Body of pancreas (tissue), 4 donors: ENCODE data around the gene EYA4. TPM values are rescaled to one million over a fixed set of nuclear protein-coding genes. Genes with fewer than 3 reads are reported as not detected.
"Not testable (repeated sequence)": the region's sequence is repeated elsewhere in the genome, so short reads cannot be mapped to it uniquely, and the experiment has no call there.

Source experiments
- ATAC-seq: fragments of 150-250 bp; one replicate; pipeline ENCODE4 v1.9.1; 2016
- DNase-seq, 4 donors: peaks; one replicate each; pipeline ENCODE4 v3.0.0-alpha.2; 2019
- H3K27ac ChIP-seq, 4 donors: fragments of 200-600 bp; sonication (generic); 1 replicate in 3 of 4; 2 replicates in 1 of 4; pipeline versions ENCODE4 v1.5.1 to v1.6.1; 2016 to 2019; ENCODE audit warnings: mild to moderate bottlenecking in 1 of 4, mixed read lengths in 1 of 4, moderate library complexity in 1 of 4
- H3K27me3 ChIP-seq, 2 donors: fragments of 200-600 bp; sonication (generic); one replicate each; pipeline ENCODE4 v1.6.0; 2016; ENCODE audit warnings: mild to moderate bottlenecking in 1 of 2
- H3K36me3 ChIP-seq, 2 donors: fragments of 200-600 bp; sonication (generic); replicated peaks in 1 of 2; 2 replicates each; pipeline ENCODE4 v1.5.1; 2016; ENCODE audit warnings: low read depth in 2 of 2; ENCODE audit not compliant: insufficient read depth in 1 of 2
- H3K4me1 ChIP-seq: fragments of 200-600 bp; sonication (generic); one replicate; pipeline ENCODE4 v1.6.0; 2016
- H3K4me3 ChIP-seq, 2 donors: fragments of 200-600 bp; sonication (generic); 1 replicate in 1 of 2; 2 replicates in 1 of 2; pipeline ENCODE4 v1.5.1; 2016 to 2019
- H3K9me3 ChIP-seq, 3 donors: fragments of 200-600 bp; sonication (generic); 1 replicate in 2 of 3; 2 replicates in 1 of 3; pipeline ENCODE4 v1.5.1; 2016
- POLR2A ChIP-seq, 3 donors: fragments of 450-650 bp; IDR thresholded peaks; one replicate each; pipeline ENCODE4 v1.6.1; 2016; ENCODE audit warnings: antibody characterized with exemption in 3 of 3, mild to moderate bottlenecking in 2 of 3
- WGBS, 2 donors: methylation state at CpG; one replicate each; pipeline ENCODE4 v1.1.5; 2017; 5-methylcytosine and 5-hydroxymethylcytosine counted together
- intact Hi-C: fragments of 100-400 bp; cut with DNase I; formaldehyde crosslinking; loops from one replicate; pipeline ENCODE4 v1.15.1; 2023
- total RNA-seq, 2 donors: library from RNA; depleted of rRNA; stranded (reverse); fragments of >200 nt; gene quantifications; one replicate each; pipeline ENCODE4 v1.1.0, GENCODE V29; 2016
- TF ChIP-seq, protein P1 (sequence below), 7 experiments: fragments of 450-650 bp in 4 of 7; fragments of 200-600 bp in 3 of 7; sonication (generic) in 3 of 7; IDR thresholded peaks; one replicate each; pipeline ENCODE4 v1.5.1; 2016 to 2019; ENCODE audit warnings: antibody characterized with exemption in 7 of 7

The EYA4 gene
- total RNA-seq, 2 donors from 2014 or later = 0.26 to 5.3 TPM

DNA sequence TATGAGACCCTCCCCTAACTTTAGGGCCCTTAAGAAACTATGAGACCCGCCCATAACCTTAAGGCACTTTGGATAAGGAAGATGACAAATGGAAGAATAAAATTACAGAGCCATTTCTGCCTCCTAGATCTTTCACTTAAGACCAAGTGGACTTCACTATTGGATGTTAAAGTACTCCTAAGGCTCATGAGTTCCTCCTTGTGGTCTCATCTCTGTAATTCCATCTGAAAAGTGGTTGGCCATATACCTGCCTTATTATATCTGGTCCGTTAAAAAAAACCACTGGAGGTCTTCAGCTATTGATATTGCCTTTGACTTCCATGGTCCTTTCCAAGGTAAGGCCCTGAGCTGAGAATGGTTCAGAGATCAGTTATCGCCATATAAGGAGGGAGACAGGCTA is 310.3 kb downstream of the EYA4 start:
- H3K9me3 ChIP-seq = no peaks in the 10 kb centered on the region
- DNase-seq (no peak), ATAC-seq (no peak)
- H3K4me3 ChIP-seq = no peak overlapping the region
- no peak for TF ChIP-seq POLR2A (IDR thresholded peaks at IDR 0.05)
- TF ChIP-seq, protein P1, sequence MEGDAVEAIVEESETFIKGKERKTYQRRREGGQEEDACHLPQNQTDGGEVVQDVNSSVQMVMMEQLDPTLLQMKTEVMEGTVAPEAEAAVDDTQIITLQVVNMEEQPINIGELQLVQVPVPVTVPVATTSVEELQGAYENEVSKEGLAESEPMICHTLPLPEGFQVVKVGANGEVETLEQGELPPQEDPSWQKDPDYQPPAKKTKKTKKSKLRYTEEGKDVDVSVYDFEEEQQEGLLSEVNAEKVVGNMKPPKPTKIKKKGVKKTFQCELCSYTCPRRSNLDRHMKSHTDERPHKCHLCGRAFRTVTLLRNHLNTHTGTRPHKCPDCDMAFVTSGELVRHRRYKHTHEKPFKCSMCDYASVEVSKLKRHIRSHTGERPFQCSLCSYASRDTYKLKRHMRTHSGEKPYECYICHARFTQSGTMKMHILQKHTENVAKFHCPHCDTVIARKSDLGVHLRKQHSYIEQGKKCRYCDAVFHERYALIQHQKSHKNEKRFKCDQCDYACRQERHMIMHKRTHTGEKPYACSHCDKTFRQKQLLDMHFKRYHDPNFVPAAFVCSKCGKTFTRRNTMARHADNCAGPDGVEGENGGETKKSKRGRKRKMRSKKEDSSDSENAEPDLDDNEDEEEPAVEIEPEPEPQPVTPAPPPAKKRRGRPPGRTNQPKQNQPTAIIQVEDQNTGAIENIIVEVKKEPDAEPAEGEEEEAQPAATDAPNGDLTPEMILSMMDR (IDR thresholded peaks at IDR 0.05) = no peak
- no peak overlapping the region for H3K27ac ChIP-seq
- intact Hi-C loops = no loop called here
- H3K4me1 ChIP-seq = peaks cover 9% of the 10 kb centered on the region
- 75 to 83% methylated on average over 3 of the region's 3 CpGs for WGBS, 2 donors
- H3K36me3 ChIP-seq = no peaks in the 10 kb centered on the region
- H3K27me3 ChIP-seq = no peaks in the 10 kb centered on the region

DNA sequence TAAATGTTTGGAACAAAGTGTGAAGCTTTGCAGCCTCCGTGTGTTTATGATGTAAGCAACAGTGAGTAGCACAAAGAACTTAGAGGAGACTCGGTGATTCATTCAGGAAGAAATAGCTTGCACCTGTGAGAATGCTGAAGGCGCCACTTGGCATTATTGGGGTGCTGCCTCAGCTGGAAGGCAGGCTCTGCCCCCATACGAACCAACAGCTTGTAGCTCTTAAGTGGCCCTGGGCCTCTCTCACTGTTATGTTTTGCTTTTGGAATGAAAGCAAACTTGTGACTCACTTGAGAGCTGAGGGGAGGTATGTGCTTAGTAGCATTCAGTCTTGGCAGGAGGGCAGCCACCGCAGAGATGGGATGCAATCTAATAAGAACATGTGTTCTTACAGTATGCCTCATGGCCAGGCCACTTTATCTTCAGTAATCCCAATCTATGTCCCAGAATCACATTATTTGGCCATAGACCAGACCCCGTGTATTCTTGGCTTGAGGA is 310.7 kb downstream of the EYA4 start:
- ATAC-seq (no peak), DNase-seq (peak in 2 of 4 donors; percentile 12 to 34)
- 64 to 78% methylated on average over 6 of the region's 6 CpGs for WGBS, 2 donors

DNA sequence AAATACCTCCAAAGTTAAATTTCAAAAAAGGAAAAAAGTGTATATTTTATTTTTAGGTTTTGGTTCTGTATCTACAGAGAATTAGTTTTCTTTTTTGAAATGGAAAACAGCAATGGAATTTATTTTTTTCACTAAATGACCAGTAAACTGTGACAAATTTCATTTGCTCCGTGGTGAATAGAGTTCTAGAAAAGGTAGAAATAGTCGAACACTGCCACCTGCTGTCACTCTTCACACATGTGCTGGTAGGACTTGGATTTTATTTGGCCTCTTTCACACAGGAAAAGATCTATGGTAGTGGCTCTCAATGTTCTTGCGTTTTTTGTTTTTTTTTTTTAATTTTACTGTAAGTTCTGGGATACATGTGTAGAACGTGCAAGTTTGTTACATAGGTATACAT is 312.5 kb downstream of the EYA4 start:
- Histone ChIP-seq H3K27ac (no peak overlapping the region), H3K36me3 (no peaks in the 10 kb centered on the region), H3K9me3 (no peaks in the 10 kb centered on the region), H3K4me1 (peaks cover 1% of the 10 kb centered on the region), H3K27me3 (no peaks in the 10 kb centered on the region), H3K4me3 (no peak overlapping the region)
- ATAC-seq = peak; percentile 58
- intact Hi-C loops = no loop called here
- TF ChIP-seq, protein P1 (IDR thresholded peaks at IDR 0.05) = peak; percentile 29 to 74 (median 67)
- TF ChIP-seq POLR2A (IDR thresholded peaks at IDR 0.05) = no peak
- WGBS, 2 donors = 5 to 8% methylated on average over 4 of the region's 4 CpGs
- peak; percentile 56 to 67 (median 63) for DNase-seq

More for the DNA sequence above, 310.7 kb downstream of the EYA4 start:
- H3K4me3 ChIP-seq = no peak overlapping the region
- H3K27me3 ChIP-seq = no peaks in the 10 kb centered on the region
- intact Hi-C loops = no loop called here
- no peaks in the 10 kb centered on the region for H3K36me3 ChIP-seq
- TF ChIP-seq, protein P1 (IDR thresholded peaks at IDR 0.05) = no peak
- no peak for TF ChIP-seq POLR2A (IDR thresholded peaks at IDR 0.05)
- H3K27ac ChIP-seq = no peak overlapping the region
- no peaks in the 10 kb centered on the region for H3K9me3 ChIP-seq
- H3K4me1 ChIP-seq = peaks cover 9% of the 10 kb centered on the region

DNA sequence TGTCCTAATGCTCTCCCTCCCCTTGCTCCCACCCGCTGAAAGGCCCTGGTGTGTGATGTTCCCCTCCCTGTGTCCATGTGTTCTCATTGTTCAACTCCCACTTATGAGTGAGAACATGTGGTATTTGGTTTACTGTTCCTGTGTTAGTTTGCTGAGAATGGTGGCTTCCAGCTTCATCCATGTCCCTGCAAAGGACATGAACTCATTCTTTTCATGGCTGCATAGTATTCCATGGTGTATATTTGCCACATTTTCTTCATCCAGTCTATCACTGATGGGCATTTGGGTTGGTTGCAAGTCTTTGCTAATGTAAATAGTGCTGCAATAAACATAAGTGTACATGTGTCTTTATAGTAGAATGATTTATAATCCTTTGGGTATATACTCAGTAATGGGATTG is 313.0 kb downstream of the EYA4 start:
- H3K27ac ChIP-seq, H3K4me1 ChIP-seq, H3K9me3 ChIP-seq, ATAC-seq, DNase-seq, H3K4me3 ChIP-seq, intact Hi-C loops, H3K36me3 ChIP-seq, H3K27me3 ChIP-seq: not testable (repeated sequence)
- WGBS, 2 donors = 72 to 90% methylated on average over 1 of the region's 1 CpG

DNA sequence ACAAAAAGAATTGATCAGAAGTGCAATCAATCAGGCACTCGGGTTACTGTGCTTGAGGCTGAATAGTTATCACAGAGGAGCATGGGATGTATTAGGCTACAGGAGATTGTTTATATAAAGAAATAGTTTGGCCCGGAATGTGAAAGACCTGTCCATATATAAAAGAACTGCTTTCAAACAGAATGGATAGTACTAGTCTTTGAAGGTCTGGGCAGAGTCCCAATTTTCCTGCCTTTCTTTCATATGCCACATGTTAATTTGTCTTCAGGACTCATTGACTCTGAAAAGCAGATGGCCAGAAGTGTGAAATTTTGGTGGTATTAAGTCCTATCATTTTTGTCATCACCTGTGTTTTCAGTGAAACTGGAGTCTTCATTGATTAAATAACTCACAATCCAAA is 314.5 kb downstream of the EYA4 start:
- H3K4me1 ChIP-seq = no peaks in the 10 kb centered on the region
- TF ChIP-seq, protein P1 (IDR thresholded peaks at IDR 0.05) = no peak
- no peak for TF ChIP-seq POLR2A (IDR thresholded peaks at IDR 0.05)
- intact Hi-C loops = no loop called here

More for the DNA sequence above, 314.5 kb downstream of the EYA4 start:
- peaks cover 0 to 15% (median 0%) of the 10 kb centered on the region in 3 donors for H3K9me3 ChIP-seq
- H3K27ac ChIP-seq = no peak overlapping the region
- H3K4me3 ChIP-seq = no peak overlapping the region
- DNase-seq (no peak), ATAC-seq (no peak)
- no peaks in the 10 kb centered on the region for H3K27me3 ChIP-seq
- 19 to 28% methylated on average over 2 of the region's 2 CpGs for WGBS, 2 donors
- no peaks in the 10 kb centered on the region for H3K36me3 ChIP-seq
